AG08396 (cell line): ENCODE data around the gene C2CD2L.
"Not testable (repeated sequence)": the region's sequence is repeated elsewhere in the genome, so short reads cannot be mapped to it uniquely, and the experiment has no call there.

Experiments used
- DNase-seq: peaks from one replicate; pipeline ENCODE4 v3.0.0; 2012; ENCODE audit warnings: low spot score, mixed read lengths

C2CD2L gene

GRCh38 chr11:119106564-119107537 is at the start of gene C2CD2L:
TSS of gene C2CD2L (plus strand) at chr11:119107344. CDS start at chr11:119107742, 398 bp downstream.
- peak; percentile 97 for DNase-seq

- DNase-seq, result not testable (repeated sequence)
These were observed 48.0 kb upstream of the C2CD2L start for GRCh38 chr11:119059128-119059527.

- DNase-seq, result no peak
These were observed 45.9 kb upstream of the C2CD2L start for GRCh38 chr11:119061256-119061655.

- peak; percentile 59 for DNase-seq
These were observed 44.4 kb upstream of the C2CD2L start for GRCh38 chr11:119062779-119063178.

GRCh38 chr11:119065369-119065768 is 41.8 kb upstream of the C2CD2L start:
- DNase-seq, result peak; percentile 25

GRCh38 chr11:119067371-119068222 is 39.5 kb upstream of the C2CD2L start, which contains the start of gene VPS11:
TSS of gene VPS11 (plus strand) at chr11:119067818. CDS start at chr11:119067824, 6 bp downstream.
- peak; percentile 98 for DNase-seq

- no peak for DNase-seq
These were observed 29.3 kb upstream of the C2CD2L start for GRCh38 chr11:119077839-119078238.

GRCh38 chr11:119078675-119079420 is 28.3 kb upstream of the C2CD2L start:
- no peak for DNase-seq

GRCh38 chr11:119081682-119082260 is 25.4 kb upstream of the C2CD2L start:
- DNase-seq, result no peak

- peak; percentile 92 for DNase-seq
These were observed 22.3 kb upstream of the C2CD2L start, which contains the start of gene HMBS for GRCh38 chr11:119084663-119085436. TSS of gene HMBS (plus strand) at chr11:119084881. CDS start at chr11:119085034, 153 bp downstream.

GRCh38 chr11:119085437-119085847 is 21.7 kb upstream of the C2CD2L start:
- peak; percentile 13 for DNase-seq

GRCh38 chr11:119087123-119087522 is 20.0 kb upstream of the C2CD2L start:
- no peak for DNase-seq

GRCh38 chr11:119087747-119088241 is 19.4 kb upstream of the C2CD2L start:
- no peak for DNase-seq

- no peak for DNase-seq
These were observed 18.7 kb upstream of the C2CD2L start for GRCh38 chr11:119088406-119088805.

GRCh38 chr11:119089319-119089718 is 17.8 kb upstream of the C2CD2L start:
- DNase-seq, result no peak

- DNase-seq, result peak; percentile 31
These were observed 16.0 kb upstream of the C2CD2L start for GRCh38 chr11:119091178-119091577.

- no peak for DNase-seq
These were observed 14.9 kb upstream of the C2CD2L start for GRCh38 chr11:119091966-119092879.

GRCh38 chr11:119092880-119093842 is 14.0 kb upstream of the C2CD2L start:
- DNase-seq, result no peak
